OCI-M2 (cell line): Measurements from ENCODE around the gene ST14.
"Not testable (repeated sequence)": the region's sequence is repeated elsewhere in the genome, so short reads cannot be mapped to it uniquely, and the experiment has no call there.

Source experiments
- DNase-seq: peaks from one replicate; lab custom pipeline; 2025; ENCODE audit not compliant: unreplicated experiment; lab: John Stamatoyannopoulos, UW

The ST14 gene

GRCh38 chr11:130223291-130223971, 63.8 kb downstream of the ST14 start:
- DNase-seq: no peak

DNA sequence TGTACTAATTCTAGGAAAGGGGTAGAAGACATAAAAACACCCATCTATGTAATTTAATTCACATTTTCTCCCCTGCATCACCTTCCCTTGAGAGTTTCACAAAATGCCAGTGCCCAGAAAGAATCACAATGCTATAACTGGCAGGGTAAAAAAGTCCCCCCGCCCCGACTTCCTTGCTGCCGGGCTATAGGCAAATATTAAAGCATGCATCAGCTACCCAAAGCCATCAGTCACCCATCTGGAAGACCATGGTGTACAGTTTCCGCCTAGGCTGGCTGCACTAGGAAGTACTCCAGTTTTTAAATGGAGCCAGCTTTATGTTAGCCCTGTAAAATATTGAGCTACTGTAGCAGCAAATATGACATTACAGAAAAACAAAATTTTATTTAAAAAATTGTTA, 67.8 kb downstream of the ST14 start:
- no peak for DNase-seq

DNA sequence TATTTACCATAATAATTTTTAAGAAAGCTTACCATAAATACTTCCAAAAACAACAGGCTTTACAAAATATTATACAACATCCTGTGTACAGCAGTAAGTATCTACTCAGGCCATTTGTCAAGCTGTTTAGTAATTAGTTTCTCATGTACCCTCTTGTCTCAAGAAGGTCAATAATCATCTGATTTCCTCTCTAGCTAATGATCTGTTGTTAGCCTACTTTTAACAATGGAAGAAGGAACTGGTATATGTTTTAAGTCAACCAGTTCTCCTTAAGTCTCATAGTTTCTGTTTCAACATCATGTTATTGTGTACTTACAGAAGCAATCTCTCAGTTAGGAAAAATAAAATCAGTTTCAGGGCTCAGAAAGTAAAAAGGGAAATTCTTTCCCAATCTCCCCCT, 73.9 kb downstream of the ST14 start:
- not testable (repeated sequence) for DNase-seq

DNA sequence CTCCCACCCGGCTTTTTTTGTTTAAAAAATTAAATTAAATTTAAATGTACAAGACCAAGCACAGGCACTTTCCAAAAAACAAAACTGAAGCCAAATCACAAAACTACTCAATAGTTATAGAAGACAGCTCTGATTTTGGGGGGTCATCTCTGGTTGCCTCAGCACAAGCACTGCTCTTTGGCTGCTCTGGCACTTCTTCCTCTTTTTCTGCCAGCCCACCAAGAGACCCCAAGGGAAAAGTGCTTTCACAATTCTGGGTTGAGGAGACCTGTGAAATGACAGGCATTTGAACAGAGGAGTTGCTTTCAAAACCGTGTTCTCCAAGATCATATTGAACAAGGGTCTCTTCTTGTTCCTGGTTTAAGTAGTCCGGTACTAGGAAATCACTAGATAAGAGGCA, 74.3 kb downstream of the ST14 start:
- DNase-seq: not testable (repeated sequence)

- DNase-seq: no peak
Measured at GRCh38 chr11:130234315-130234714, 74.7 kb downstream of the ST14 start.

DNA sequence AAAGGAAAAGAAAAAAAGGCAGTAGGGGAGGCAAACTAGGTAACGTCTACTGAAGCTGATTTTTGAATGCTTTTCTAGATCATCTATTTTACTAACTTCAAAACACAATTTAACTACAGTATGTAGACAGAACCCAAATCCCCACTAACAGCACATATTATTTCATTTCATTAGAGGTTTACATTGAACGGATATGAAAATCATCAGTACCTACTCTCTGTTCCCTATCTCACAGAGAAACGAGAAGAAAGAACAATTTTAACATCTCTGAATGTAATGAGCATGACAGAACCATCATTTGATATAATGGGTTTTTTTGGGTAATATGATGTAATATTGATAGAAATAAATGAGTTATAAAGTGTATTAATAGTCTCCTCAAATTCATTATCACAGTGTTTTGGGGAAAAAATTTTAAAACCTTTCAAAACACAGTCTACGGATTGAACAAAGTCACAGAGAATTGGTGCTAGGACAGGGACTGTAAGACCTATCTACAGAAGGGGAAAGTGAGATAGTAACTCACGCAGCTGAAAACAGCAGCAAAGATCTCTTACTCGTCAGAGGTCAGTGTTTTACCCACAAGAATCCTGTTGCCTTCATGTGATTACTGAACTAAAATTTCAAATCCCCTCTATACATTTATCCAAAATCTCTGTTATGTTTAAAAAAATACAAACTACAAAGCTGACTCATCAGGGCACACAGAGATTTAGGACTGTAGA, 77.9 kb downstream of the ST14 start:
- DNase-seq: no peak

DNA sequence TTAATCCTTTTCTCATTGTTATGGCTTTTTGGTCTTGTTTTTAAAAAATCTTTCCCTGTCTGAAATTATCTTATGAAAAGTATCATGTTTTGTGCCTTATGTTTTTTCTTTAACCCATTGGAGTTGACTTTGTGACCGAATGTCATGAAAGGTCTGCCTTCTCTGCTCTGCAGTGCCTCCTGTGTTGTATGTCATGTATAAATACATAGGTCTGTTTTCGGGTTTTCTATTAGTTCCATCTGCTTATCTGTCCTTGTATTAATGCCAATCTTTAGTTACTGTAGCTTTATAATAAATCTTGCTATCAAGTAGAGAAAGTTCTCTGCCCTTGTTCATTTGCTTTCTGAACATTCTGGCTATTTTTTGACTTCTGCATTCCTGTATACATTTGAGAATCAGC, 82.1 kb downstream of the ST14 start:
- no peak for DNase-seq

GRCh38 chr11:130243816-130244215, 84.2 kb downstream of the ST14 start:
- no peak for DNase-seq

GRCh38 chr11:130244848-130245247, 85.3 kb downstream of the ST14 start:
- no peak for DNase-seq

GRCh38 chr11:130245375-130245774, 85.8 kb downstream of the ST14 start:
- DNase-seq: not testable (repeated sequence)

DNA sequence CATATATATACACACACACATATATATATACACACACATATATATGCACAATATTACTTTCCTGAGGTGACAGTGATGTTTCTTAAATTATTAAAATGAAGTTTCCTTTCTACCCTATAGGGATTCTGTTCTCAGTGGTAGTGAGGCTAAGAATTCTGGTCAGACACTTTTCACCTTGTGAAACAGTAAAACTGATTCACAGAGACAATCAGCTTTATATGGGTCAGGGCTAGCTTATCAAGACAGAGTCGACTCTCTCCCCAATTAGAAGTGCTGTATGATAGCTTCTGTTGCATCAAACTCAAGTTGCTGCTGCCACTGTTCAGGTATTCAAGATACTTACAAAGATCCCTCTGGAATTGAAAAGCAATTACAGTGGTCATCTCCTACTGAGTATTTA, 86.7 kb downstream of the ST14 start:
- DNase-seq: no peak

DNA sequence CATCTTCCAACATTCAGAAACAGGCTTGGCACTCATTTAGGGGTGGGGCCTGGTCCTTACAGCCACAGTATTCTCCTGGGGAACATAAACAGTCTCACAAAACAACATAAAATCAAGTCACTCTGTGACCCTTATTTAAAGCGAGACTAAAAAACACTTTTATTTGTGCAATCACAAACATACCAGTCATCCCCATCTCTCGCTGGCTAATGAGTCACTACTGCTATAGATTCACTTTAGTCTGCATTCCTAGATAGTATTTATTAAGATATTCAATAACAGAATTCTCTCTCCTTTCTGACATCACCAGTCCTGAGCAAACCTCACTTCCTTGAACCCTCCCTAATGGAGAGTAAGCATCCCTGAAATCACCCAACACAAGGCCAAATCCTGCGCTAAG, 87.2 kb downstream of the ST14 start:
- DNase-seq: no peak

DNA sequence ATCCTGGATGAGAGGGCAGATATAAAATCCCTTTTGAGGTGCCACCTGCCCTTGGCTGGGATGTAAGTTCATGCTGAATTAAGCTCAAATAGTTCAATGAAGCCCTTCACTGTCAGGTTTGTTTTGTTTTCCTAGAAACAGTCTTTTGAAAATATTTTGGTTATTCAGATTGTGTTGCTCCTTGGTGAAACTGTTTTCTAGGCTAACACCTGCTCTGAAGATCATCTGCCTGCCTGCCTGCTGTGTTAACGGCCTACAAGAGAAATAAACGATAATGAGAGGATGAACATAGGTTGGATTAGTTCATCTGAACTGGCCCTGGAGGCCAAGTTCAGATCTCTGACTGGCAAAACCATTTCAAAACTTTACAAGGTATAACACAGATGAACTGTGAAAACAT, 87.7 kb downstream of the ST14 start:
- no peak for DNase-seq

- DNase-seq: no peak
Measured at GRCh38 chr11:130249371-130249770, 89.8 kb downstream of the ST14 start.

DNA sequence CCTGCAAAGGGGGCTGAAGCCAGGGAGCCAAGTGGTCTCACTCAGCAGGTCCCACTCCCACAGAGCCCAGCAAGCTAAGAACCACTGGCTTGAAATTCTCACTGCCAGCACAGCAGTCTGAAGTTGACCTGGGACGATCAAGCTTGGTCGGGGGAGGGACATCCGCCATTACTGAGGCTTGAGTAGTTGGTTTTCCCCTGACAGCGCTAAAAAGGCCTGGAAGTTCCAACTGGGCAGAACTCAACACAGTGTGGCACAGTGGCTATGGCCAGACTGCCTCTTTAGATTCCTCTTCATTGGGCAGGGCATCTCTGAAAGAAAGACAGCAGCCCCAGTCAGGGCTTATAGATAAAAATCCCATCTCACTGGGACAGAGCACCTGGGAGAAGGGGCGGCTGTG, 90.3 kb downstream of the ST14 start:
- not testable (repeated sequence) for DNase-seq

DNA sequence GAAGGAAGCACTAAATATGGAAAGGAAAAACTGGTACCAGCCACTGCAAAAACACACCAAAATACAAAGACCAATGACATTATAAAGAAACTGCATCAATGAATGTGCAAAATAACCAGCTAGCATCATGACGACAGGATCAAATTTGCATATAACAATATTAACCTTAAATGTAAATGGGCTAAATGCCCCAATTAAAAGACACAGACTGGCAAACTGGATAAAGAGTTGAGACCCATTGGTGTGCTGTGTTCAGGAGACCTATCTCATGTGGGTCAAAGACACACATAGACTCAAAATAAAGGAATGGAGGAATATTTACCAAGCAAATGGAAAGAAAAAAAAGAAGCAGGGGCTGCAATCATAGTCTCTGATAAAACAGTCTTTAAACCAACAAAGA, 92.2 kb downstream of the ST14 start:
- DNase-seq: not testable (repeated sequence)
